GM23338 (cell line): ENCODE data around the gene DAAM2. TPM values are rescaled to one million over a fixed set of nuclear protein-coding genes. Genes with fewer than 3 reads are reported as not detected.

Experiments
- ATAC-seq: fragments of 200-7000 bp; cut with Tn5 transposase; 3 replicates; pipeline ENCODE4 v1.9.1; 2020
- DNase-seq: peaks from one replicate; pipeline ENCODE4 v3.0.0-alpha.2; 2015; ENCODE audit warnings: low spot score
- H2AFZ ChIP-seq: fragments of 200-600 bp; sonication (generic); 2 replicates; pipeline ENCODE4 v1.8.0; 2016; ENCODE audit warnings: antibody characterized with exemption, mild to moderate bottlenecking, moderate library complexity
- H3F3A ChIP-seq: fragments of 200-600 bp; sonication (generic); replicated peaks from 2 replicates; pipeline ENCODE4 v1.8.0; 2017; ENCODE audit warnings: antibody characterized with exemption, mixed run types, low read depth
- H3K27ac ChIP-seq: fragments of 200-600 bp; sonication (generic); 2 replicates; pipeline ENCODE4 v1.6.1; 2016; ENCODE audit warnings: low read depth
- H3K27me3 ChIP-seq: fragments of 200-600 bp; sonication (generic); 2 replicates; pipeline ENCODE4 v1.8.0; 2016; ENCODE audit warnings: mild to moderate bottlenecking, mixed run types, moderate library complexity; ENCODE audit not compliant: insufficient read depth
- H3K36me3 ChIP-seq: fragments of 200-600 bp; sonication (generic); 2 replicates; pipeline ENCODE4 v1.8.0; 2016; ENCODE audit warnings: mild to moderate bottlenecking; ENCODE audit not compliant: insufficient read depth
- H3K4me1 ChIP-seq: fragments of 200-600 bp; sonication (generic); 2 replicates; pipeline ENCODE4 v1.8.0; 2016; ENCODE audit warnings: mild to moderate bottlenecking, moderate library complexity; ENCODE audit not compliant: insufficient read depth
- H3K4me2 ChIP-seq: fragments of 200-600 bp; sonication (generic); 2 replicates; pipeline ENCODE4 v1.7.1; 2017; ENCODE audit warnings: mixed run types
- H3K4me3 ChIP-seq: fragments of 200-600 bp; sonication (generic); 2 replicates; pipeline ENCODE4 v1.6.1; 2016; ENCODE audit warnings: mixed run types
- H3K79me2 ChIP-seq: fragments of 200-600 bp; sonication (generic); replicated peaks from 2 replicates; pipeline ENCODE4 v1.8.0; 2017; ENCODE audit warnings: mild to moderate bottlenecking; ENCODE audit not compliant: insufficient read depth
- H3K9me2 ChIP-seq: fragments of 200-600 bp; sonication (generic); 2 replicates; pipeline ENCODE4 v1.8.0; 2017; ENCODE audit not compliant: insufficient read depth
- H4K20me1 ChIP-seq: fragments of 200-600 bp; sonication (generic); replicated peaks from 2 replicates; pipeline ENCODE4 v1.8.0; 2017; ENCODE audit warnings: mild to moderate bottlenecking; ENCODE audit not compliant: insufficient read depth
- H3K27ac Mint-ChIP-seq: 2 replicates; pipeline ENCODE4 v1.8.0; 2020; ENCODE audit warnings: inconsistent platforms, mild to moderate bottlenecking, moderate library complexity, mixed read lengths
- H3K27me3 Mint-ChIP-seq: 3 replicates; pipeline ENCODE4 v1.8.0; 2022; ENCODE audit warnings: low read depth, mild to moderate bottlenecking, moderate library complexity, mixed read lengths, inconsistent platforms; ENCODE audit not compliant: insufficient read depth, poor library complexity
- H3K36me3 Mint-ChIP-seq: 3 replicates; pipeline ENCODE4 v1.8.0; 2021; ENCODE audit warnings: low read depth, mild to moderate bottlenecking, inconsistent platforms, moderate library complexity, mixed read lengths
- H3K4me1 Mint-ChIP-seq: 3 replicates; pipeline ENCODE4 v1.8.0; 2020; ENCODE audit warnings: mild to moderate bottlenecking, inconsistent platforms, mixed read lengths
- H3K4me3 Mint-ChIP-seq: 3 replicates; pipeline ENCODE4 v1.8.0; 2021; ENCODE audit warnings: moderate library complexity, mild to moderate bottlenecking, inconsistent platforms, mixed read lengths
- H3K9me3 Mint-ChIP-seq: 3 replicates; pipeline ENCODE4 v1.8.0; 2020; ENCODE audit warnings: moderate library complexity, mild to moderate bottlenecking, inconsistent platforms, mixed read lengths
- CREB1 ChIP-seq: fragments of 250-450 bp; sonication (Bioruptor Pico); IDR thresholded peaks from 2 replicates; pipeline ENCODE4 v1.5.0; 2020; ENCODE audit warnings: low read depth, mild to moderate bottlenecking, moderate library complexity
- EZH2phosphoT487 ChIP-seq: fragments of 200-600 bp; sonication (generic); IDR thresholded peaks from one replicate; pipeline ENCODE4 v1.8.1; 2018; ENCODE audit warnings: antibody characterized with exemption; ENCODE audit not compliant: unreplicated experiment
- JUNB ChIP-seq: IDR thresholded peaks from one replicate; pipeline ENCODE4 v1.6.1; 2016; ENCODE audit warnings: antibody characterized with exemption; ENCODE audit not compliant: unreplicated experiment
- POLR2AphosphoS5 ChIP-seq: IDR thresholded peaks from 2 replicates; pipeline ENCODE4 v1.6.1; 2016; ENCODE audit warnings: antibody characterized with exemption, low read depth
- STAT1 ChIP-seq: IDR thresholded peaks from one replicate; pipeline ENCODE4 v1.6.1; 2016; ENCODE audit warnings: antibody characterized with exemption; ENCODE audit not compliant: unreplicated experiment
- ZNF114 ChIP-seq: fragments of 250-450 bp; sonication (Bioruptor Pico); IDR thresholded peaks from 2 replicates; pipeline ENCODE4 v1.5.0; 2020; ENCODE audit warnings: mild to moderate bottlenecking, moderate library complexity
- ZNF331 ChIP-seq: fragments of 250-450 bp; sonication (Bioruptor Pico); IDR thresholded peaks from 2 replicates; pipeline ENCODE4 v1.5.0; 2020; ENCODE audit warnings: low read depth, mild to moderate bottlenecking, moderate library complexity
- ZNF462 ChIP-seq: fragments of 250-450 bp; sonication (Bioruptor Pico); IDR thresholded peaks from 2 replicates; pipeline ENCODE4 v1.5.0; 2020; ENCODE audit warnings: mild to moderate bottlenecking, moderate library complexity
- polyA plus RNA-seq: library from polyadenylated mRNA; unstranded; fragments of >200 nt; fragmentation: Nextera tagmentation; extraction: Ambion mirVana; gene quantifications from 2 replicates; pipeline ENCODE4 v1.2.1, GENCODE V29; 2016
- total RNA-seq: library from RNA; depleted of rRNA; stranded (reverse); fragments of >200 nt; shearing (Covaris generic); gene quantifications from 2 replicates; pipeline ENCODE4 v1.2.3, GENCODE V29; 2014
- TF ChIP-seq, protein P1 (sequence below): IDR thresholded peaks from one replicate; pipeline ENCODE4 v1.6.1; 2018; ENCODE audit warnings: antibody characterized with exemption; ENCODE audit not compliant: unreplicated experiment
- TF ChIP-seq, protein P2 (sequence below), 2 experiments: fragments of 200-600 bp in 1 of 2; sonication (generic) in 1 of 2; conservative IDR thresholded peaks; 2 replicates each; pipeline versions ENCODE4 v1.5.1 to v1.6.1; 2016 to 2017; ENCODE audit warnings: antibody characterized with exemption in 2 of 2, low read depth in 2 of 2, mild to moderate bottlenecking in 2 of 2, moderate library complexity in 1 of 2

DAAM2 gene
- total and polyA plus RNA-seq, 2 experiments from 2014 or later = 1.4 to 4.9 TPM

DNA sequence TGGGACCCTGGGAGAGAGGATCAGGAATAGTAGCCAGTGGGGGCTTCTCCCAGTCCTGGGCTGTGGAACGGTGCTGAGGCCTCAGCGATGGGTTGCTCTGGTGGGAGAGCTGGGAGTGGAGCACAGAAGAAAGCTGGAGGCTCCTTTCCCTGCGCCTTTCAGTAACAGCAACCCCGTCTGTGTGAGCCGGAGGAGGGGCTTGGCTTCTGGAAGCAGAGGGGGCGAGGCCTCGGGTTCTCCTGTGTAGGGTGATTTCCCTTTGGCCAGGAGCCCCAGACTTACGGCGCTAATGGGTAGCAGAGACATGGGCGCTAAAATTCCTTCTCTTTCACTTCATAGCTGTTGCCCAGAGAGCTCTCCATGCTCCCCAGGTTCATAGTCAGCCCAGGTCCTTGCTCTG lies 55.0 kb downstream of the DAAM2 start (continued):
- TF ChIP-seq, protein P1, sequence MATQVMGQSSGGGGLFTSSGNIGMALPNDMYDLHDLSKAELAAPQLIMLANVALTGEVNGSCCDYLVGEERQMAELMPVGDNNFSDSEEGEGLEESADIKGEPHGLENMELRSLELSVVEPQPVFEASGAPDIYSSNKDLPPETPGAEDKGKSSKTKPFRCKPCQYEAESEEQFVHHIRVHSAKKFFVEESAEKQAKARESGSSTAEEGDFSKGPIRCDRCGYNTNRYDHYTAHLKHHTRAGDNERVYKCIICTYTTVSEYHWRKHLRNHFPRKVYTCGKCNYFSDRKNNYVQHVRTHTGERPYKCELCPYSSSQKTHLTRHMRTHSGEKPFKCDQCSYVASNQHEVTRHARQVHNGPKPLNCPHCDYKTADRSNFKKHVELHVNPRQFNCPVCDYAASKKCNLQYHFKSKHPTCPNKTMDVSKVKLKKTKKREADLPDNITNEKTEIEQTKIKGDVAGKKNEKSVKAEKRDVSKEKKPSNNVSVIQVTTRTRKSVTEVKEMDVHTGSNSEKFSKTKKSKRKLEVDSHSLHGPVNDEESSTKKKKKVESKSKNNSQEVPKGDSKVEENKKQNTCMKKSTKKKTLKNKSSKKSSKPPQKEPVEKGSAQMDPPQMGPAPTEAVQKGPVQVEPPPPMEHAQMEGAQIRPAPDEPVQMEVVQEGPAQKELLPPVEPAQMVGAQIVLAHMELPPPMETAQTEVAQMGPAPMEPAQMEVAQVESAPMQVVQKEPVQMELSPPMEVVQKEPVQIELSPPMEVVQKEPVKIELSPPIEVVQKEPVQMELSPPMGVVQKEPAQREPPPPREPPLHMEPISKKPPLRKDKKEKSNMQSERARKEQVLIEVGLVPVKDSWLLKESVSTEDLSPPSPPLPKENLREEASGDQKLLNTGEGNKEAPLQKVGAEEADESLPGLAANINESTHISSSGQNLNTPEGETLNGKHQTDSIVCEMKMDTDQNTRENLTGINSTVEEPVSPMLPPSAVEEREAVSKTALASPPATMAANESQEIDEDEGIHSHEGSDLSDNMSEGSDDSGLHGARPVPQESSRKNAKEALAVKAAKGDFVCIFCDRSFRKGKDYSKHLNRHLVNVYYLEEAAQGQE = no peak
- TF ChIP-seq POLR2AphosphoS5 = no peak
- no peak for TF ChIP-seq STAT1
- no peak for TF ChIP-seq CREB1 (CRISPR knock-in tag)
- no peak for TF ChIP-seq EZH2phosphoT487

DNA sequence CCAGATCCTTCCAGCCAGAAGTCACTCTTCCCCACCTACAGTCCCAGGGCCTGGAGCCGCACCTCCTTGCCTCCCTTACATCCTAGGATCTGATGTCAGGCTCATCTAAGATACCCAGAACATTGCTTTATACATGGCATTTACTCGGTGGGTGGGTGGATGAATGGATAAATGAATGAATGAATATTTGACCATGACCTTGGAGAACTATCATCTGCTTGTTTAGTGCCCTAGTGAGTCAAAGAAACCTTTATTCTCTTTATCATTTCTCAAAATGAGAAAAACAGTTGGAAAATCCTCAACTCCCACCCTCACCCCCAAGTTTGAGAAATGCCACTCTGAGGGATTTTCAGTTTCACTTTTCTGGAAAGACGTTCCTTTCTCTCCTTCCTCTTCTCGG lies 56.0 kb downstream of the DAAM2 start:
- no peaks in the 10 kb centered on the region for H3K36me3 Mint-ChIP-seq
- no peak overlapping the region for H3K27ac ChIP-seq
- TF ChIP-seq ZNF331 (no peak), ZNF114 (no peak), ZNF462 (no peak), JUNB (no peak), POLR2AphosphoS5 (no peak)
- TF ChIP-seq, protein P1 = no peak
- TF ChIP-seq, protein P2, sequence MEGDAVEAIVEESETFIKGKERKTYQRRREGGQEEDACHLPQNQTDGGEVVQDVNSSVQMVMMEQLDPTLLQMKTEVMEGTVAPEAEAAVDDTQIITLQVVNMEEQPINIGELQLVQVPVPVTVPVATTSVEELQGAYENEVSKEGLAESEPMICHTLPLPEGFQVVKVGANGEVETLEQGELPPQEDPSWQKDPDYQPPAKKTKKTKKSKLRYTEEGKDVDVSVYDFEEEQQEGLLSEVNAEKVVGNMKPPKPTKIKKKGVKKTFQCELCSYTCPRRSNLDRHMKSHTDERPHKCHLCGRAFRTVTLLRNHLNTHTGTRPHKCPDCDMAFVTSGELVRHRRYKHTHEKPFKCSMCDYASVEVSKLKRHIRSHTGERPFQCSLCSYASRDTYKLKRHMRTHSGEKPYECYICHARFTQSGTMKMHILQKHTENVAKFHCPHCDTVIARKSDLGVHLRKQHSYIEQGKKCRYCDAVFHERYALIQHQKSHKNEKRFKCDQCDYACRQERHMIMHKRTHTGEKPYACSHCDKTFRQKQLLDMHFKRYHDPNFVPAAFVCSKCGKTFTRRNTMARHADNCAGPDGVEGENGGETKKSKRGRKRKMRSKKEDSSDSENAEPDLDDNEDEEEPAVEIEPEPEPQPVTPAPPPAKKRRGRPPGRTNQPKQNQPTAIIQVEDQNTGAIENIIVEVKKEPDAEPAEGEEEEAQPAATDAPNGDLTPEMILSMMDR (conservative IDR thresholded peaks at IDR 0.05; ENCODE audit: low read depth in 2 of 2) = no peak

More for the DNA sequence above, 56.0 kb downstream of the DAAM2 start:
- Mint-ChIP-seq H3K27me3 (peaks cover 7% of the 10 kb centered on the region), H3K27ac (no peak overlapping the region), H3K4me1 (peaks cover 7% of the 10 kb centered on the region), H3K9me3 (no peaks in the 10 kb centered on the region), H3K4me3 (no peak overlapping the region)
- Histone ChIP-seq H2AFZ (no peak overlapping the region), H3K79me2 (no peaks in the 10 kb centered on the region), H3K4me3 (no peak overlapping the region), H3K9me2 (0 out of 2 replicates have a peak, but pooled peaks cover 4% of the 10 kb centered on the region), H4K20me1 (no peaks in the 10 kb centered on the region), H3F3A (no peaks in the 10 kb centered on the region), H3K4me1 (no peaks in the 10 kb centered on the region), H3K36me3 (no peaks in the 10 kb centered on the region), H3K27me3 (no peaks in the 10 kb centered on the region), H3K4me2 (no peak overlapping the region)
- DNase-seq (no peak), ATAC-seq (no peak)
